B cell (primary cell): Measurements from ENCODE around the gene SLC41A3. TPM values are rescaled to one million over a fixed set of nuclear protein-coding genes. Genes with fewer than 3 reads are reported as not detected.

Source experiments
- ATAC-seq: fragments of 200-7000 bp; cut with Tn5 transposase; one replicate; pipeline ENCODE4 v1.10.0; 2021; ENCODE audit warnings: low read depth, mild to moderate bottlenecking, moderate number of reproducible peaks, moderate library complexity
- CTCF ChIA-PET: fragments of 350-600 bp; sonication (Branson Sonifier 250); formaldehyde crosslinking; loops from one replicate; lab custom pipeline; 2021; ENCODE audit warnings: antibody characterized with exemption, inconsistent platforms; lab: Charles Lee
- POLR2A ChIA-PET: fragments of 350-600 bp; sonication (Branson Sonifier 250); formaldehyde crosslinking; loops from one replicate; lab custom pipeline; 2021; ENCODE audit warnings: antibody characterized with exemption; lab: Charles Lee
- DNase-seq: peaks from one replicate; pipeline ENCODE4 v3.0.0; 2013
- H2AFZ ChIP-seq: 2 replicates; pipeline ENCODE4 v1.6.1; 2012; ENCODE audit warnings: mild to moderate bottlenecking, low read depth, low read length; ENCODE audit not compliant: insufficient read depth, poor library complexity, severe bottlenecking
- H3K27ac ChIP-seq, 2 donors: 1 replicate in 1 of 2; 2 replicates in 1 of 2; pipeline ENCODE4 v1.5.1; 2012 to 2013; ENCODE audit warnings: low read length in 2 of 2, mild to moderate bottlenecking in 2 of 2, moderate library complexity in 1 of 2
- H3K27me3 ChIP-seq, 4 experiments: fragments of 200-600 bp in 1 of 4; sonication (generic) in 1 of 4; replicated peaks in 1 of 4; 1 replicate in 2 of 4; 2 replicates in 2 of 4; pipeline versions ENCODE4 v1.6.1 to v1.7.0; 2013 to 2016; ENCODE audit warnings: low read length in 3 of 4, mild to moderate bottlenecking in 2 of 4, mixed read lengths in 1 of 4, moderate library complexity in 1 of 4; ENCODE audit not compliant: insufficient read depth in 4 of 4, control insufficient read depth in 3 of 4; ENCODE audit errors: control extremely low read depth in 1 of 4
- H3K36me3 ChIP-seq, 2 experiments: replicated peaks in 1 of 2; 1 replicate in 1 of 2; 2 replicates in 1 of 2; pipeline versions ENCODE4 v1.6.1 to v1.7.1; 2013; ENCODE audit warnings: low read length in 1 of 2; ENCODE audit not compliant: insufficient read depth in 2 of 2, control insufficient read depth in 1 of 2; ENCODE audit errors: control extremely low read depth in 1 of 2, extremely low read depth in 1 of 2
- H3K4me1 ChIP-seq, 2 donors: fragments of 200-600 bp in 1 of 2; sonication (generic) in 1 of 2; 1 replicate in 1 of 2; 2 replicates in 1 of 2; pipeline versions ENCODE4 v1.5.1 to v1.6.1; 2013 to 2017; ENCODE audit warnings: low read length in 2 of 2; ENCODE audit not compliant: control insufficient read depth in 2 of 2, insufficient read depth in 2 of 2
- H3K4me2 ChIP-seq: replicated peaks from 2 replicates; pipeline ENCODE3; 2012; ENCODE audit warnings: mild to moderate bottlenecking, low read depth, low read length; ENCODE audit not compliant: poor library complexity, severe bottlenecking
- H3K4me3 ChIP-seq, 5 experiments: fragments of 200-600 bp in 1 of 5; sonication (generic) in 1 of 5; 1 replicate in 3 of 5; 2 replicates in 2 of 5; pipeline versions ENCODE4 v1.5.1 to v1.7.0; 2011 to 2016; ENCODE audit warnings: low read length in 4 of 5, mild to moderate bottlenecking in 4 of 5, low read depth in 2 of 5, control low read depth in 1 of 5, moderate library complexity in 1 of 5; ENCODE audit not compliant: insufficient read depth in 1 of 5; ENCODE audit errors: control extremely low read depth in 1 of 5, extremely low read depth in 1 of 5
- H3K79me2 ChIP-seq: fragments of 200-600 bp; sonication (generic); one replicate; pipeline ENCODE4 v1.6.0; 2016; ENCODE audit warnings: low read length; ENCODE audit not compliant: control insufficient read depth, insufficient read depth
- H3K9ac ChIP-seq: fragments of 200-600 bp; sonication (generic); 2 replicates; pipeline ENCODE4 v1.6.1; 2017; ENCODE audit warnings: mild to moderate bottlenecking, low read length, moderate library complexity
- H3K9me3 ChIP-seq, 3 donors: one replicate each; pipeline versions ENCODE4 v1.6.1 to v1.7.1; 2013; ENCODE audit warnings: low read length in 2 of 3; ENCODE audit not compliant: control insufficient read depth in 2 of 3, insufficient read depth in 1 of 3; ENCODE audit errors: control extremely low read depth in 1 of 3
- H4K20me1 ChIP-seq: 2 replicates; pipeline ENCODE4 v1.6.0; 2012; ENCODE audit warnings: mild to moderate bottlenecking, low read length; ENCODE audit not compliant: insufficient read depth, control insufficient read depth, poor library complexity, severe bottlenecking
- H3K27ac Mint-ChIP-seq: one replicate; pipeline ENCODE4 v1.8.0; 2021; ENCODE audit warnings: mixed read lengths
- H3K27me3 Mint-ChIP-seq: one replicate; pipeline ENCODE4 v1.8.0; 2021; ENCODE audit warnings: mixed read lengths
- H3K4me1 Mint-ChIP-seq: one replicate; pipeline ENCODE4 v1.8.0; 2021; ENCODE audit warnings: mixed read lengths
- H3K4me3 Mint-ChIP-seq: one replicate; pipeline ENCODE4 v1.8.0; 2021; ENCODE audit warnings: mixed read lengths
- H3K9me3 Mint-ChIP-seq: one replicate; pipeline ENCODE4 v1.8.0; 2022; ENCODE audit warnings: mixed read lengths; ENCODE audit not compliant: insufficient read depth
- CTCF ChIP-seq: fragments of 200-600 bp; IDR thresholded peaks from one replicate; pipeline ENCODE4 v1.8.0; 2022; ENCODE audit warnings: antibody characterized with exemption, mild to moderate bottlenecking
- EZH2 ChIP-seq: IDR thresholded peaks from 2 replicates; pipeline ENCODE4 v1.6.1; 2012; ENCODE audit warnings: borderline replicate concordance, low read depth, mild to moderate bottlenecking, moderate library complexity, low read length; ENCODE audit not compliant: insufficient read depth, poor library complexity, severe bottlenecking
- WGBS: methylation state at CpG from one replicate; pipeline ENCODE4 v1.1.5; 2013; ENCODE audit warnings: missing lambda C conversion rate; ENCODE audit not compliant: insufficient coverage; 5-methylcytosine and 5-hydroxymethylcytosine counted together
- intact Hi-C: fragments of 100-400 bp; cut with micrococcal nuclease; formaldehyde crosslinking; loops from one replicate; pipeline ENCODE4 v1.10.0; 2022
- polyA plus RNA-seq: library from polyadenylated mRNA; depleted of rRNA; stranded (reverse); fragments of >200 nt; gene quantifications from 2 replicates; pipeline ENCODE4 v1.2.3, GENCODE V29; 2012
- total RNA-seq, 2 donors: library from RNA; stranded (reverse); fragments of 120-200 nt in 1 of 2; gene quantifications; 1 replicate in 1 of 2; 2 replicates in 1 of 2; pipeline versions ENCODE4 v1.2.3 to v1.2.4, GENCODE V29; 2013 to 2022

Gene SLC41A3
- total and polyA plus RNA-seq, 2 donors (not counting 1 experiment from before 2014, with no cell fraction given) = 34.2 to 39.3 TPM

- ATAC-seq (no peak), DNase-seq (no peak)
- Mint-ChIP-seq H3K27ac (no peak overlapping the region), H3K4me1 (no peaks in the 10 kb centered on the region), H3K9me3 (no peaks in the 10 kb centered on the region), H3K4me3 (no peak overlapping the region), H3K27me3 (peaks cover 5% of the 10 kb centered on the region)
- Histone ChIP-seq H3K27ac (no peak overlapping the region), H4K20me1 (no peaks in the 10 kb centered on the region), H3K27me3 (no peaks in the 10 kb centered on the region), H3K9me3 (no peaks in the 10 kb centered on the region), H3K9ac (no peak overlapping the region), H3K4me2 (no peak overlapping the region), H3K4me1 (no peaks in the 10 kb centered on the region), H2AFZ (no peak overlapping the region), H3K4me3 (no peak overlapping the region), H3K79me2 (no peaks in the 10 kb centered on the region), H3K36me3 (no peaks in the 10 kb centered on the region)
- TF ChIP-seq CTCF = no peak
- no peak for TF ChIP-seq EZH2
- intact Hi-C loops = no loop called here
- CTCF ChIA-PET = no interaction called here
- WGBS = 85% methylated on average over 9 of the region's 10 CpGs
- POLR2A ChIA-PET = no interaction called here
Measured at GRCh38 chr3:126126811-126127431, 43.0 kb upstream of the SLC41A3 start.

DNA sequence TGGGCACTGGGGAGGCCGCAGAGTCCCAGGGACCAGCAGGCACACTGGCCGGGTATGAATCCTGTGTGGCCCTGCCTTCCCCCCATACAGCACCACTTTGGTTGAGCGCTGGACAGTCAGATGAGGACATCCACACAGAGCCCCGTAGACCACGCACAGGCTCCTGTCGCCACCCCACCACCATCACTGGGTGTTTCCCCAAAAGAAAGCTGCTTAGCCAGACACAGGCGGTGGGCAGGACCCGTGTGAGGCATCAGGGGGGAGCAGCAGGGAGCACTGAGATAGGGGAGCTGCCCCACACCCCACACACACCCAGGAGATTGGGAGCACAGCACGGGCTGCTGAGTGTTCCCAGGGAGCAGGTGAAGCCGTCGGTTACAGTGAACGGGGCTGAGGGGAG, 42.4 kb upstream of the SLC41A3 start:
- no peaks in the 10 kb centered on the region for H3K9me3 ChIP-seq
- intact Hi-C loops = no loop called here
- Mint-ChIP-seq H3K27me3 (peaks cover 5% of the 10 kb centered on the region), H3K9me3 (no peaks in the 10 kb centered on the region), H3K4me1 (no peaks in the 10 kb centered on the region), H3K27ac (no peak overlapping the region), H3K4me3 (no peak overlapping the region)
- H4K20me1 ChIP-seq = no peaks in the 10 kb centered on the region
- ChIA-PET CTCF (no interaction called here), POLR2A (no interaction called here)
- H3K9ac ChIP-seq = no peak overlapping the region
- H3K27me3 ChIP-seq = no peaks in the 10 kb centered on the region
- H3K27ac ChIP-seq = no peak overlapping the region
- no peaks in the 10 kb centered on the region for H3K36me3 ChIP-seq
- DNase-seq = no peak
- TF ChIP-seq CTCF (no peak), EZH2 (no peak)
- H3K79me2 ChIP-seq = no peaks in the 10 kb centered on the region
- no peak overlapping the region for H2AFZ ChIP-seq
- no peak overlapping the region for H3K4me2 ChIP-seq
- no peak overlapping the region for H3K4me3 ChIP-seq
- ATAC-seq = no peak
- H3K4me1 ChIP-seq = no peaks in the 10 kb centered on the region
- WGBS = 91% methylated on average over 9 of the region's 12 CpGs
